Renal cortical epithelial cell (primary cell): ENCODE data around the gene DSN1. TPM values are rescaled to one million over a fixed set of nuclear protein-coding genes. Genes with fewer than 3 reads are reported as not detected.

Experiments
- DNase-seq: peaks from one replicate; pipeline ENCODE4 v3.0.0-alpha.2; 2011; ENCODE audit warnings: low read depth
- total RNA-seq: library from RNA; depleted of rRNA; stranded (reverse); fragments of >200 nt; gene quantifications from 2 replicates; pipeline ENCODE4 v1.2.3, GENCODE V29; 2014

DSN1 gene
- total RNA-seq, 1 donor from 2014 or later: 8.1 TPM

DNA sequence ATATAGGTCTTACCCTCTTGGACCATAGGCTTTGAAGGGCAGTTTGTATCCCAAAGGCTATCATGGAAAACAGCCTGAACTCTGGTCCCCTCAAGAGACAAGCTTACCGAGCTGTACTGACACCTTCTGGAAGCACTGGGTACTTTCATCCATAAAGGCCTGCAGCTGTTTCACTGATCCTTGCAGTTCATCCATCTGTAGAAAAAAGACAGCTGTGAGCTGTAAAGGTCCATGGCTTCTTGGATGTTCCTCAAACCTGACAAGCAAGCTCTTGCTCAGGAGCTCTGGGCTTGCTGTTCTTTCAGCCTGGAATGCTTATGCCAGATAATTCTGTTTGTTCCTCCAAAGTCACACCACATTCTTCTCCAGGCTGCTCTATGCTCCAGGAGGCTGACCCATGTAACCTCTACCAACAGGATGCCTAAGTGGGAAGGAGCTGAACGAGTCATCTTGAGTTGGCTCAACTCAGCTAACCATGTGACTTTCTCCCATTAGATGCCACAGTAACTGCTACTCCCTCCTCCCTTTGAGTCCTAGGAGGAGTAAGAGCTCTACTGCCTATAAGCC is 18.8 kb downstream of the DSN1 start:
- DNase-seq: peak; percentile 81

DNA sequence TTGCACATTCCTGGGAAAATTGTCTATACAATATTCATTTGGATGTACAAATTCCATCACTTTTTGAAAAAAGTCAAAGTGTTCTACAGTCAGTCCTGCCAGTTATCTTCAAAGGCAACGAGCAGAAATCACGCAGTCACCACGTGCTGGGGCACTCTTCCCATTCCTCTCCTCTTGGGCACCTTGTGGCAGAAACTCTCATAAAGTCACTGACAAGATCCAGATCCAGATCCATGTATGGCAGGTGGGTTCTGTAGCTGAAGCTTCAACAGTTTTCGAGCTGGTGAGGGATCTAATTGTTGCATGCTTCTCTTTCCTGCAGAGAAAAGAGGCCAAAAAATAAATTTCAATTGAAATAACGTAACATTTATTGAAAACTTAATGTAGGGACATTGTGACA is 21.0 kb downstream of the DSN1 start:
- no peak for DNase-seq

DNA sequence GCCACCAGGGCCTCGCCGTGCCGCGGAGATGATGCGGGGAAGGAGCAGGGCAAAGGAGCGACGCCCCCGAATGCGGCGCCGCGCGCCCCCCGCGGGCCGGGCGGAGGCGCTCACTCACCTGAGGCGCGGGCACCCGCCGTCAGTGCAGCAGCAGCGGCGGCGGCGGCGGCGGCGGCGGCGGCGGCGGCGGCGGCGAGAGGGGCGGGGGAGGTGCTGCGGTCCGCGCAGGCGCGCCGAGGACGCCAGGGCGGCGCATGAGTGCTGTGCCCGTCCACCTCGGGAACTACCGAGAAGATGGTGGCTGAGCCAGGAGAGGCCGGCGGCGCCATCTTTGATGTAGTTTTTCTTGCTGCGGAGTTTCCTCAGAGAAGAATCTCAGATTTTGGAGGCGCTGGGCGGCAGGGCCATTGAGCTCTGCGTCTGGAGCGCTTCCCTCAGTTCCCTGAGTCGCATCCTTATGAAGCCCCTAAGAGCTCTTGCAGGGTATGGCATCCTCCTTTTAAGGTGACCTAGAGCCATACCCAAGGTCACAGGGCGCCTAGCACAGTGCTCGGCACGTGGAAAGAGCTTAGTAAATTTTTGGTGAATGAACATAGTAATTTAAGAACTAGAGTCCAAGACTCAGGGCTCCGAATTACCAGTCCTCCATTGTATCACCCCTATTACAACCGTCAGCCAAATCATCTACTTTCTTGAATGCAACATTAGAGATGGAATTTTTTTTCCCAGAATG is 27.5 kb downstream of the DSN1 start, which contains the start of gene NDRG3:
Gene NDRG3 (minus strand): TSS at position 164 of the 733 bp plus-strand sequence. CDS start 24,355 bp downstream, outside the sequence.
- DNase-seq: peak; percentile 83

DNA sequence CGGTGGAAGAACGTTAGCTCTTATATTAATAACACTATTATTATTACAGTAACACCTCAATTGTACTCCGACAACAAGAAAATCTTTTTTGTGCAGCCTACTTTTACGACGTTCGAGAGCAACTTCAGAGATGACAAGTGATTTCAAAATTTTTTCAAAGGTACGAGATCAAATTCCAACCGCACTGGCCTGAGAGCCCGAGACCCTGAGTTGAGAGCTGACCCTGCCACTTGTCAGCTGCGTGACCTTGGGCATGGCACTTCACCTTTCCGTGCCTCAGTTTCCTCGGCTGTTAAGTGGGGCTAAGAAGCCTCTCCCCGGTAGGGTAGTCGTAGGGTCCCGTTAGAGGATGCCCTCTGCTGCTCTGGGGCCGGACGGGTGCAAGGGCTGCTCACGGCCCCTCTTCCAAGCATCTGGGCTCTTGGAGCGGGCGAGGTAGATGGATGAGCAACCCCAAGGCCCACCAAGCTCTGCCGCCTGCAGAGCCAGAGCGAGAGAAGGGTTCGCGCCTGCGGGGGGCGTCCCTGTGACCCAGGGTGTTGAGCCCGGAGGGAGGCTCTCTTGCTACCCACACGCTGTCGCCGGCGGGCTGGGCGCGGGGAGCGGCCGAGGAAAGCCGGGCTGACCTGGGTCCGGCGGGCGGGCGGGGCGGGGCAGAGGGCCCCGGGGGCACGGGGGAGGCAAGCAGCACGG is 28.2 kb downstream of the DSN1 start:
- DNase-seq: no peak

DNA sequence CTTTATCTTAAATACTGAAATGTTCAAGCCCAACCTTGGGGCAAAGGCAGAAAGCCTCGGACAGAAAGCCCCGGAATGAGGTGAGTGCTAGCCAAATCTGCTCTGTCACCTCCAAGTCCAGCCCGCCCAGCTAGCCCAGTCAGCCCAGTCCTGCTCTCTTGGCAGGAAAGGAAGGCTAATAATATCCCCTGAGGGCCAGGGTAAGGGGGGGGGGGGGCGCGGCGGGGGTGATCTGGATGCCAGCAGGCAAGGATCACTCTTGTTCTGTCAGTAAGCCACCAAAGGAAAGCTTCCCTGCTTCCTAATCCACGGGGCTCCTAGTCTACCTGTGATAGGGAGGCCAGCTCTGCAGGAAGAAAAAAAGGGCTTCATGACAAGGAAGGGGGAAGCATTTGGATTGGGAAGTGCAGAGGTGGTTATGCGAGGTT is 28.8 kb downstream of the DSN1 start:
- DNase-seq: peak; percentile 9

DNA sequence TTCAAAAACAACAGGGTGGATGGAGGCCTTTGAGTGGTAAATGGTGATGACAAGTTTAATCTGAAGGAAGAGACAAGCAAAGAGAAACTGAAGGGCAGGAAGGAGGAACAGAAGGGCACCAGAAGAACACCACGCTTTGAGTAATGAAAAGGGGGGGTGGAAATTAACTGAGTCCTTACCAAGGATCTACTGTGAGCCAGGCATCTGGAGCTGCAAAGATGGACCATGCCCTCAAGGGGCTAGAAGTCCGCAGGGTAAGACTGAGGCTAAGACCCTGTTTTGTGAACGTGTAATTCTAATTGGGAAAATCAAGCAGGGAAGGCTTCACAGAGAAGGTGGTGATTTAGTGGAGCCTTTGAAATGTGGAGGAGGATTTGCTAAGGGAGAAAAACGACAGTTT is 29.3 kb downstream of the DSN1 start:
- no peak for DNase-seq

DNA sequence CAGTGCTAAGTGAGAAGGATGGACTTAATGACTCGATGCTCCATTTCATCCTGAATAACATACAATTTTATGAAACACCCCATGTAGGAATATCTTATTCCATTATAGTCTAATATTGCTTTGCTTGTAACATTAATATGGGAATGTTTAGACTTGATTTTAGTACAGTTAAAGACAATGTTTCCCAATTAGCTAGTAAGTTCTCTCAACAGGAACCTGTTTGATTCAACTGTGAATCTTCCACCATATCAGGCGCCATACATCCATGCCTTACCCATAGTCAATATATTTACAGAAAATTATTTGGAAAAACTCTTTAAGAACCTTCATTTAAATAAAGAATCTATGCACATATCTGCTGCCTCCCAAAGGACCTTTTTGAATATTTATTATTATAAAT is 31.0 kb downstream of the DSN1 start:
- DNase-seq: no peak

DNA sequence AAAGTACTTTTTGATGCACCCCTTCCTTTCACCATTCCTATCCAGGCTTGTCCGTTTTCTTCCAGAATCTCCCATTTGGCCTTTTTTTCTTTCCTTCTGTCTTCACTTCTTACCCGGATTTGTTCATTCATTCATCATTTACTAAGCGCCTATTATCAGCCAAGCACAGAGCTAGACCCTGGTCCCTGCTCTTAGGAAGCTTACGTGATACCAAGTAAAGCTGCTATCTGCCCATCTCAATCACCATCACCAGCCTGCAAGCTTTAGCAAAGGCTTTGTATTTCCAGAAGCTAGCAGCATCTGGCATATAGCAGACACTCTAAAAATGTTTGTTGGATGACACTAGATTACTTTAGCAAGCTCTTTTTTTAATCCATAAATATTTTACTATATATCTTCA is 32.5 kb downstream of the DSN1 start:
- DNase-seq: no peak

DNA sequence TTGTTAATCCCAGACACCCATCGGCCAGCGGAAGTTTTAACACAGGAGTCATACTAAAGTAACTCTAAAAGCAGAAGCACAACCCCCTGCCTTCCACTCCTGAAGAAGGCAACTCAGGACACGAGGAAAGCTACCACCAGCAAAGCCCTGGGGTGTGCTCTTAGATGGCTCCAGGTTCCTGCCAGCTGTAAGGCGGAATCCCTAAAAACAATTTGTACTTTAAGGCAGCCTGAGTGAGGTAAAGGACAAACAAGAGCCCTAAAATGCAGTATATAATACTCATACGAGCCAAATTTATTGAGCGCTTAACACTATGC is 36.4 kb downstream of the DSN1 start:
- no peak for DNase-seq

DNA sequence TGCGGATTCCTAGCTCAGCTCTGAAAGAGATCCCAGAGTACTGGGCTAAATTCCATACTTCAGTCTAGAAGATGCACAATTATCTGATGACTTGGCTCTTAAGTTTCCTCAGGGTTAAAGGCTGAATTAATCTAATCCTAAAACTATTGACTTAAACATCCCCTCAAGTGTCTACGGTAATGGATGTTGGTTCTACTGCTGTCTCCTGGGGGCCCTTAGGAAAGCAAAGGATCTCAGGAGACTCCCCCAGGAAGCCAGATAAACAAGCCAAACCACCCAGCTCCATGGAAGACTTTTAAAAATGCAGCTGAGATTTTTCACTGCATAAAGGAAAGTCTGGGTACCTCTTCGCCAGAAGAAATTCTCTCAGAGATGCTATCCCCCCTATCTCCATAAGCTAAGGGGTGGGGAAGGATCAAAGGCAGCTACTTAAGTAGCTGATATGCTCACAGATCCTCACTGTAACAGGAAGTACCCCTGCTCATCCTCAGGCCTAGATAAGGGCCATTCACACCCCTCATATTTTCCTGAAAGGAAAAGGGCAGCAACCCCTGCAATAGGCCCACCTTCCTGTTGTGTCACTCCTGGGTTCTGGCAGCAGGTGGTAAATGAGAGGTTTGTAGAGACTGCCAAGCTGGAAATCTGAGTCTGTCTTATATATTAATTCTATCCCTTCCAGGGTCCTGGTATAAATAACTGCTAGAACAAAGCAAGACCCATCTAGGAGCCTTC is 36.9 kb downstream of the DSN1 start:
- no peak for DNase-seq

DNA sequence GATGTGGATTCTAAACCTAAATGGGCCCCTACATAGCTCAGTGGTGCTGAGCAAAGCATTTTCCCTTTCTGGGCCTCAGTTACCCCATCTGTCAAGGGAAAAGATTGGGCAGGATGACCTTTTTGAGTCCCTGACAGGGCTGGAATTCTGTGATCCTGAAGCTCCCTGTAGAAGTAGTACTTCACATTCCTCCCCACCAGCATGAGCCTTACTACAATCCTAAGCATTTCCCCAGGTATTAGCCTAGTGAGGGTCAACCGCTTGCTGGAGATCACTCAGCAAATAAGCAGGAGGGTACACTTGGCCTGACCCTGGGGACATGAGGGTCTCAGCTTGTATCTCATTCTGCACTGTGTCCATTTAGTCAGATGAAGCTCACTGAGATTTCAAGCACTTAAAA is 41.1 kb downstream of the DSN1 start:
- no peak for DNase-seq

DNA sequence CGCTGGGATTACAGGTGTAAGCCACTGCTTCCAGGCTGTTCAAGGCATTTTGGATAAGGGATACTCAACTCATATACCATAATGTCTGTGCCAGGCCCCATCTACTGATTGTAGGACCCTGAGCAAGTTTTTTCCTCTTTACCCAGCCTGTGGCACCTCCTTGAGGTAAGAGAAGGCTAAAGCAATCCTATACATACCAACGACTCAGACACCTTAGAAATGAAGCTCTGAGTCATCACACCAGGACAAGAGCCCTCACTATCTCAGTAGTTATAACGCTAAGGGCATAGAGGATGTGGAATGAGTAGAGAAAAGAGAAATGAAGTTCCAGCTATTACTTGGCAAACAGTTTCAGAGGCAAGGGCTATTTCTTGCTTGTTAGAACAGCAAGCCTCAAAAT is 44.6 kb downstream of the DSN1 start:
- DNase-seq: peak; percentile 31

DNA sequence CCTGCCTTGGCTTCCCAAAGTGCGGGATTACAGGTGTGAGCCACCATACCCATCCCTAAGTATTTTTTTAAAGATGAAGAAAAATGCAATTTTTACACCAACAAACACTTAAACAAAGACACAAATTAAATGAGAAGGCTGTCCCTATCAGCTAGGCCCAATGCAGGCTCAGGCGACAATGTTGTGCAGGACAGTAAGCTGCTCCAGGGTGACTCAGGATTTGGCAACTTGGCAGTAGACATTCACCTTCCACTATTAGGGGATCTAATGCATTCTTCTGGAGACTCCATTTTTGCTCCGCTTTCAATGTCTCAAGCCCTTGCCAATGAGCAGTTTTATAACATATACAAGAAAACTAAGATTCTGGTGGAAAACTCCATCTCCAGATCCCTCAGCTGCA is 47.4 kb downstream of the DSN1 start:
- DNase-seq: no peak

DNA sequence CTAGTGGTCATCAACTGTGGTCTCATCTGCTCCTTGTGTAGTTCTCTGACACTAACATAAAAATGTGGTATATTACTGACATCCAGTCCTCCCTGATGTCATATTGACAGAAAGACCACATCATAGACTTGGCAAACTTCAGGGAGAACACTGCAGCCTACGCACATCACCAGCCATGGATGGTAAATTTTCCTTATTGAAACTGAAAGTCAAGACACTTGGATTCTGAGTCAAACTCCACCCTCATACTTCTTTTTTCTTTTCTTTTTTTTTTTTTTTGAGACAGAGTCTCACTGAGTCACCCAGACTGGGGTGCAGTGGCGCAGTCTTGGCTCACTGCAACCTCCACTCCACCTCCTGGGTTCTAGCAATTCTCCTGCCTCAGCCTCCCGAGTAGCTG is 53.1 kb downstream of the DSN1 start:
- peak; percentile 11 for DNase-seq

DNA sequence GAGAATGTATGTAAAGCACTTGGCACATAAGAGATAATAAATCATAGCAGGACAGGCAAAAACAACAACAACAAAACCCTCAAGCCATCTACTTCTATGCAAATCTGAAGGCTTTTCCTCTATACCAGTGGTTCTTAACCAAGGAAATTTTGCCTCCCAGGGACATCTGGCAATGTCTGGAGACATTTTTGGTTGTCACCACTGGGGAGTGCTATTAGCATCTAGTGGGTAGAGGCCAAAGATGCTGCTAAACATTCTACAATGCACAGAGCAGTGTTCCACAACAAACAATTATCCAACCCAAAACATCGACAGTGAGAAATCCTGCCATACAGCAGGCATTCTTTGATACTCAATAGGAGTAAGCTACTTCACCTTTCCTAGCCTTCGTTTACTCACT is 55.9 kb downstream of the DSN1 start:
- peak; percentile 14 for DNase-seq

DNA sequence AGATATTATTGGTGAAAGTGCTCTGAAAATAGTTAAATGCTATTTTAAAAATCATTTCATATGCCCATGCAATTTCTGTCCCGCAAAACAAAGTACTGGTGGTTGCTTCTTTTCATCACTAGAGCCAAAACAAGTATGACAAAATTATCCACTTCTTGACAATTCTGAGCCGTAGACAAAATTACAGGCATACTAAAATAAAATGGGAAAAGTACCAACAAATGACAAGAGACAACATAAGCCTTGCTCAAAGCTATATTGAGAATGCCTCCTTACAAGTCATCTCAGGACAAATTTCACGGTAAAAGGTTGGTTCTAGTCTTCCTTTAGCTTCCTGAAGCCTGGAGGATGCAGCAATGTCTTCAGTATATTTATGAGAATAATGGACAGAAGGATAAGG is 56.5 kb downstream of the DSN1 start:
- DNase-seq: no peak

DNA sequence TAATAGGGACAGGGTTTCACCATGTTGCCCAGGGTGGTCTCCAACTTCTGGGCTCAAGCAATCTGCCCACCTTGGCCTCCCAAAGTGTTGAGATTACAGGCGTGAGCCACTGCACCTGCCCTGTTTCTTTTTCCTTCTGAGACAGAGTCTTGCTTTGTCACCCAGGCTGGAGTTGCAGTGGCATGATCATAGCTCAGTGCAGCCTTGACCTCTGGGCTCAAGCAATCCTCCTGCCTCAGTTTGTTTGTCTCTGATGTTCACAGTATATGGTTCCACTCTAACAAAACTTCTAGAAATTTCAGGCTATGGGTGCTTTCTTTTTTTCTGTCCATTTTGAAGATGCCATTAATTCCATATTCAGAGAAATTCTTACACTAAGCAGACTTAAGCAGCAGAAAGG is 60.8 kb downstream of the DSN1 start:
- DNase-seq: no peak

DNA sequence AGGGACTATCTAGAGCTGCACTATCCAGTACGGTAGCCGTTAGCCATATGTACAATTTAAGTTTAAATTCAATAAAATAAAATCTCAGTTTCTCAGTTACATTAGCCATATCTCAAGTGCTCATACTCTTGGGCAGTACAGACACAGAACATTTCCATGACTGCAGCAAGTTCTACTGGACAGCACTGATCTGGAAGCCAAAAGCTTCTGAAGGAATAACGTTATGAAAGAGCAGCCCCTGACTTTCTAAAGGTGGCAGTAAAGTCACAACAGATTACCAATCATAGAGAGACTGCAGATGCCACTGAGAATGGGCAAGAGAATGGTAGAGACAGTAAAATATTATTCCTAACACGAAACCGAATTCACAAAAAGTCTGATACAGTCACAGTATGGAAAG is 64.4 kb downstream of the DSN1 start:
- DNase-seq: no peak

DNA sequence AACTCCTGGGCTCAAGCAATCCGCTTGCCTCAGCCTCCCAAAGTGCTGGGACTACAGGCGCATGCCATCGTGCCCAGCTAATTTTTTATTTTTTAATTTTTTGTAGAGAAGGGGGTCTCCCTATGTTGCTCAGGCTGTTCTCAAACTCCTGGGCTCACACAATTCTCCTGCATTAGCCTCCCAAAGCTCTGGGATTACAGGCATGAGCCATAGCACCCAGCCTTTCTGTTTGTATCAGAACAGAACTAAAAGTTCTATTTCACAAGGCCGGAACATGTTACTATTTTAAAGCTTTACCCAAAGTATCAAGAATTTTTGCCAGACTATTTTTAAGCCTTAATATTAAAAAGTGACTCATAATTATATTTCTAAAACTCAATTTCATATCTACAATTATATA is 70.0 kb downstream of the DSN1 start:
- DNase-seq: no peak
